ENCODE measurements around the gene HIF1A.
"Not testable (repeated sequence)": the region's sequence is repeated elsewhere in the genome, so short reads cannot be mapped to it uniquely, and the experiment has no call there.

HIF1A gene

GRCh38 chr14:61710853-61711817 lies 15.8 kb downstream of the HIF1A start:
- no peak for DNase-seq

GRCh38 chr14:61712137-61712536 lies 16.8 kb downstream of the HIF1A start:
- DNase-seq: no peak

- no peak for DNase-seq
Measured at GRCh38 chr14:61713724-61714437, 18.6 kb downstream of the HIF1A start.

- DNase-seq: no peak
Measured at GRCh38 chr14:61716956-61717355, 21.6 kb downstream of the HIF1A start.

GRCh38 chr14:61718039-61718438 lies 22.7 kb downstream of the HIF1A start:
- no peak for DNase-seq

GRCh38 chr14:61719344-61720293 lies 24.3 kb downstream of the HIF1A start:
- no peak for DNase-seq

GRCh38 chr14:61720294-61720661 lies 25.0 kb downstream of the HIF1A start:
- DNase-seq: no peak

- DNase-seq: no peak
Measured at GRCh38 chr14:61720741-61721140, 25.4 kb downstream of the HIF1A start.

- no peak for DNase-seq
Measured at GRCh38 chr14:61724133-61724532, 28.8 kb downstream of the HIF1A start.

- DNase-seq: no peak
Measured at GRCh38 chr14:61726778-61727658, 31.7 kb downstream of the HIF1A start.

GRCh38 chr14:61730756-61731373 lies 35.6 kb downstream of the HIF1A start:
- DNase-seq: no peak

GRCh38 chr14:61733972-61734371 lies 38.7 kb downstream of the HIF1A start:
- DNase-seq: no peak

- no peak for DNase-seq
Measured at GRCh38 chr14:61736751-61737150, 41.4 kb downstream of the HIF1A start.

GRCh38 chr14:61737915-61738314 lies 42.6 kb downstream of the HIF1A start:
- no peak for DNase-seq

- no peak for DNase-seq
Measured at GRCh38 chr14:61739133-61739532, 43.8 kb downstream of the HIF1A start.

GRCh38 chr14:61742371-61742770 lies 47.1 kb downstream of the HIF1A start:
- no peak for DNase-seq

GRCh38 chr14:61744238-61744637 lies 48.9 kb downstream of the HIF1A start:
- no peak for DNase-seq

- not testable (repeated sequence) for DNase-seq
Measured at GRCh38 chr14:61746346-61746745, 51.0 kb downstream of the HIF1A start.

GRCh38 chr14:61746881-61747280 lies 51.6 kb downstream of the HIF1A start:
- DNase-seq: no peak

GRCh38 chr14:61747342-61747741 lies 52.0 kb downstream of the HIF1A start:
- no peak for DNase-seq

GRCh38 chr14:61749264-61749663 lies 54.0 kb downstream of the HIF1A start:
- DNase-seq: no peak

Measured in activated naive CD4-positive, alpha-beta T cell treated with Interleukin-2 at 50 U/mL for 16 hours (primary cell).